ENCODE results near the gene DTNA.

DNA sequence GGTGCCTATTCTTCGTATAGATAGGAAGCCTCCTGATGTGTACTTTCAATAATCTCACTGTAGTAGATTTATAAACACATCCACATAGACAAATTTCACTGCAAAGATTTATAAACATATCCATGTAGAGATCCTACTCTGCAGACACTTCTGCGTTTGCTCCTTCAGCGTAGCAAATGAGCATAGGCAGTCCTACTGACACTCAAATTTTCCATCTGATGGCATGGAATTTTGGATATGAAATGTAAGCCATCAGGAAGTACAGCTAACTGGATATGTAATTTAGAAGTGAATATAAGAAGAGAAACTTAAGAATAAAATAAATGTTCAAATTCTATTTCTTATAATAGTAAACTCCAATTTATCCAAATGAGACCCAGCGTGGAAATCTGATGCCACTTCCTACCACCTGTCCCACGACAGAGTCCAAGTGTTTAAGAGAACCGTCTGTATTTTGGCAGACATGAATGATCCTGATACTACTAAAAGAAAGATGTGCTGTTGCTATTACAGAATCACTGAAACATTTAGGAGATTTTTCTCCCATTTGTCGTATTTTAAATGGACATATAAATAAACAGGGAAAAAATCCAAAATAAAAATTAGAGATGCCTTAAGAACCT, 86.0 kb downstream of the DTNA start:
- TF ChIP-seq ZNF274 (IDR thresholded peaks at IDR 0.05; ENCODE audit: low read depth, low read length) = no peak
- no peak for TF ChIP-seq SUZ12 (IDR thresholded peaks at IDR 0.05; ENCODE audit: extremely low read depth, insufficient read depth, insufficient read length)
